ENCODE results near the gene PGC.
A peak's percentile ranks its signal among the peaks of the same experiment; 100 is the strongest.

PGC gene

DNA sequence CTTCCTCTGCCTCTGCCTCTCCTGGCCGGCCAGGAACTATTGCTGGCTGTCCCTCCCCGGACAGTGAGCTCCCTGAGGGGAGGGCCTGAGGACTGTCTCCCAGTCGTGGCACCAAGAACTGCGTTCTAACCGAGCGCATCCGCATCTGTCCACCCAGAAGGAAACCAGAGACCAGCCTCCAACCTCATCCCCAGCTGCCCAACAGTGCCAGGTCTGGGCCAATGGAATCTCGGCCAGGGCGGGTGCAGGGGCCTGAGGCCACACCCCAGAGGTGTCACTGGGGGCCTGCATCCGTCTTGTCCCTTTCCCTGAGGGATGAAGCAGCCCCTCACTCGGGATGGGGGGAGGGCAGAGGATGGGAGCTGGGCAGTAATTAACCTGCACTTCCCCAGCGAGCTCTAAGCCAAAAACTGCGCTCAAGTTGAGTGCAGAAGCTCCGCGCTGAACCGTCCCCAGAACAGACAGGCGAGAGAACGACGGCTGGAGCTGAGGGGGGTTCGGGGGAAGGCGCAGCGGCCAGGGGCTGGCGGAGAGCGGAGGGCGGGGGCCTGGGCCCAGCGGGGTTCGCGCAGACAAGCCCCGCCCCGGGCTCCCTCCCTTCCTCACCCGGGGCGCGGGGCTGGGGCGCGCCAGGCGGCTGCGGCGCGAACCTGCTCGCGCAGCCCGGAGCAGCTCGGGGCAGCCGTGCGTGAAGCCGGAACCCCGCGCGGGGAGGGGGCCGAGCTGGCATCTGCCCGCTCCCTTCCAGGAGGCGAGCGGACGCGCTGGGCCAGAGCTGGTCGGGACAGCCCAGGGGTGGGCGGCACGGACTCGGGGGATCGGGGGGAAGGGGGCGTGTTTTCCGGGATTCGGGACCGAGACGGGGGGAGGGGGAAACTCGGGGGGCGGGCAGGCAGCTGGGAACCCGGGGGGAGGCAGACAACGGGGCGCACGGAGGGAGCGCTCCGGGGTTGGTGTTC, 13.2 kb downstream of the PGC start:
- no peak for TF ChIP-seq LEF1 (IDR thresholded peaks at IDR 0.05; ENCODE audit: borderline replicate concordance)
- no peak for TF ChIP-seq ZNF384 (IDR thresholded peaks at IDR 0.05)
- no peak for TF ChIP-seq CTBP1 (IDR thresholded peaks at IDR 0.05; ENCODE audit: borderline replicate concordance)
- no peak for TF ChIP-seq ELF4 (IDR thresholded peaks at IDR 0.05)
- TF ChIP-seq L3MBTL2 (conservative IDR thresholded peaks at IDR 0.05) = no peak
- no peak for TF ChIP-seq FOXK2 (IDR thresholded peaks at IDR 0.05)
- no peak for TF ChIP-seq SUZ12 (IDR thresholded peaks at IDR 0.05)
- no peak for TF ChIP-seq FOXM1 (IDR thresholded peaks at IDR 0.05; ENCODE audit: borderline replicate concordance)
- no peak for TF ChIP-seq SP1 (IDR thresholded peaks at IDR 0.05)
- no peak for TF ChIP-seq HDGF (IDR thresholded peaks at IDR 0.05; ENCODE audit: borderline replicate concordance)
- no peak for TF ChIP-seq TARDBP (IDR thresholded peaks at IDR 0.05)
- TF ChIP-seq, protein P1, sequence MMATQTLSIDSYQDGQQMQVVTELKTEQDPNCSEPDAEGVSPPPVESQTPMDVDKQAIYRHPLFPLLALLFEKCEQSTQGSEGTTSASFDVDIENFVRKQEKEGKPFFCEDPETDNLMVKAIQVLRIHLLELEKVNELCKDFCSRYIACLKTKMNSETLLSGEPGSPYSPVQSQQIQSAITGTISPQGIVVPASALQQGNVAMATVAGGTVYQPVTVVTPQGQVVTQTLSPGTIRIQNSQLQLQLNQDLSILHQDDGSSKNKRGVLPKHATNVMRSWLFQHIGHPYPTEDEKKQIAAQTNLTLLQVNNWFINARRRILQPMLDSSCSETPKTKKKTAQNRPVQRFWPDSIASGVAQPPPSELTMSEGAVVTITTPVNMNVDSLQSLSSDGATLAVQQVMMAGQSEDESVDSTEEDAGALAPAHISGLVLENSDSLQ (IDR thresholded peaks at IDR 0.05) = no peak
- TF ChIP-seq ARNT (IDR thresholded peaks at IDR 0.05) = no peak
- TF ChIP-seq NFRKB (IDR thresholded peaks at IDR 0.05) = no peak
- TF ChIP-seq FOXA1 (IDR thresholded peaks at IDR 0.05) = no peak
- no peak for TF ChIP-seq BHLHE40 (IDR thresholded peaks at IDR 0.05; ENCODE audit: borderline replicate concordance)
- peak; percentile 62 for DNase-seq (ENCODE audit: extremely low spot score)
- CTCF ChIA-PET = interaction anchor here (0.9 to 2.2 kb wide), 5 partner anchors 27 to 53 kb away, joined by 3 to 8 read pairs (median 5); partner anchors contain the start of gene TOMM6
- POLR2A ChIA-PET = interaction anchor here (1.0 to 2.2 kb wide), 6 partner anchors 8 to 316 kb away, joined by 3 to 14 read pairs (median 4); partner anchors contain the start of genes FRS3, TAF8 and TOMM6

DNA sequence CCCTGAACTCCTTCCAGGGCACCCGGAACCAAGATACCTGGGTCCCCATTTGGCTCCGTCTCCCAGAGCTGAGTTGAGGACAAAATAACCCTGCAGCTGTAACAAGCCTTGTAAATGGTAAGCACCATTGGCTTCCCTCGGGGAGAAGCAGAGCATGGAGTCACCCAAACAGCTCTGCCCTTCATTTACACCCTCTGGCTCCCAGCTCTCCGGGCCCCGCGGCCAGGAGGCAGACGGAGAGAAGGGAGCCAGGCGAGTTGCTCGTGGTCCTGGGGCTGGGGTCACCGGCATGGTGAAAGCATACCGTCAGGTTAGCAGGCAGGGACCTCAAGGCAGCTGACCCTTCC, 13.9 kb downstream of the PGC start:
- no peak for DNase-seq (ENCODE audit: extremely low spot score)
- CTCF ChIA-PET = interaction anchor here (1.4 to 2.2 kb wide), 4 partner anchors 27 to 53 kb away, joined by 5 to 8 read pairs (median 6); partner anchors contain the start of gene TOMM6
- POLR2A ChIA-PET = interaction anchor here (1.0 to 2.2 kb wide), 3 partner anchors 28 to 317 kb away, joined by 4 to 14 read pairs (median 5); partner anchors contain the start of genes TAF8 and TOMM6
- TF ChIP-seq SUZ12 (IDR thresholded peaks at IDR 0.05) (no peak), FOXK2 (IDR thresholded peaks at IDR 0.05) (no peak), ARNT (IDR thresholded peaks at IDR 0.05) (no peak), FOXA1 (IDR thresholded peaks at IDR 0.05) (no peak), L3MBTL2 (conservative IDR thresholded peaks at IDR 0.05) (no peak), SP1 (IDR thresholded peaks at IDR 0.05) (no peak), HDGF (IDR thresholded peaks at IDR 0.05; ENCODE audit: borderline replicate concordance) (no peak), ZNF384 (IDR thresholded peaks at IDR 0.05) (no peak), CTBP1 (IDR thresholded peaks at IDR 0.05; ENCODE audit: borderline replicate concordance) (no peak), LEF1 (IDR thresholded peaks at IDR 0.05; ENCODE audit: borderline replicate concordance) (no peak), TARDBP (IDR thresholded peaks at IDR 0.05) (no peak), BHLHE40 (IDR thresholded peaks at IDR 0.05; ENCODE audit: borderline replicate concordance) (no peak)

DNA sequence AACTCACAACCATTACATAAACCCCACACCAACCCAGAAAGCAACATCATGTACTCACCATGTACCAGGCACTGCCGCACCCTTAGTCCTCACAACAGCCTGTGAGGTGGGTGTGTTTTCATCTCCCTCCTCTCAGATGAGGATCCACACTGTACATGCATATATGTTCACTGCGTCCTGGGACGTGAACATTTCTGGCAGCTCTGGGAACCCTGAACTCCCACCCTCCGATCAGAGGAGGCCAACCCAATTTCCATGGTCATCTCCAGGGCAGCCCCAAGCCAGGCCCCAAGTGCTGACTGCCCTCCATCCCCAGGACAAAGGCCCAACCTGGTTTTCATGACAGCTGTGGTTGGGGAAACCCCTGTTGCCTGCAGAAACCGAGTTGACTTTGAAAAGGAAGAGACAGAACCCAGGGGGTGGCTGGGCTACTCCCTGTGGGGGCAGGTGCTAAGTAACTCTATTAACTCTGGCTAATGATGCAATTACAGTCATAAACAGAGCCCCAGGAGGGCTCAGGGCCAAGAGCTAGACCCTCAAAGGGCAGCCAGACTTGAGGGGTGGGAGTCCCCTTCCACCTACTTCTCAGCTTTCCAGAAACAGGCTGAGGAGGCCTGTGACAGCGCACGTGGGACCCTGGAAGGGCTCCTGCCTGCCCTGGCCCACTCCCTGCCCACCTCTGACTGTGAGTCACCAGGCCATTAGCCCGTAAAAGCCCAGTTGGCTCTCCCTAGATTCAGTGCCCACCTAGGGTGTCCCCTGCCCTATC, 14.4 kb downstream of the PGC start:
- no peak for DNase-seq (ENCODE audit: extremely low spot score)
- POLR2A ChIA-PET = interaction anchor here (1.3 to 2.2 kb wide), 2 partner anchors 27 to 54 kb away, joined by 4 to 14 read pairs; partner anchors contain the start of gene TOMM6
- CTCF ChIA-PET = interaction anchor here (1.4 to 2.2 kb wide), 2 partner anchors 26 to 54 kb away, joined by 6 to 8 read pairs; partner anchors contain the start of gene TOMM6
- TF ChIP-seq TARDBP (IDR thresholded peaks at IDR 0.05) = no peak
- TF ChIP-seq NFRKB (IDR thresholded peaks at IDR 0.05) = no peak
- no peak for TF ChIP-seq ARNT (IDR thresholded peaks at IDR 0.05)
- no peak for TF ChIP-seq L3MBTL2 (conservative IDR thresholded peaks at IDR 0.05)
- no peak for TF ChIP-seq SUZ12 (IDR thresholded peaks at IDR 0.05)
- TF ChIP-seq ZNF384 (IDR thresholded peaks at IDR 0.05) = no peak

DNA sequence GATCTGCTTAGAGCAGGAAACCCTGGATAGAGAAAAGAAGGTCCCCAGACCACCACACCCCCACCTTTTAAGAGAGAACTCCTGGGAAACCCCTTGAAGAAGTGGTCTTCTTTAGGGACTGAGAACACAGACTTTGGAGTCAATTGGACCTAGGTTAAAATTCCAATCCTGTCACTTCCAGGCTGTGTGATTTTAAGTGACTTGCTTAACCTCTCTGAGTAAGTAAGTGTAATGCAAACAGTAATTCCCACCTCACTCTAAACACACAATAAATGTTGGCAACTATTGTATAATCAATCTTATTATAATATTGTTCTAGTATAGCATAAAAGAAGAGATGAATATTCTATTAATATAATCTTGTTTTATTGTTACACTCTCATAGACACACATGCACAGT, 15.0 kb downstream of the PGC start:
- DNase-seq (ENCODE audit: extremely low spot score) = no peak
- ChIA-PET CTCF (no interaction called here), POLR2A (no interaction called here)
- TF ChIP-seq FOXM1 (IDR thresholded peaks at IDR 0.05; ENCODE audit: borderline replicate concordance) (no peak), ELF4 (IDR thresholded peaks at IDR 0.05) (no peak), FOXA1 (IDR thresholded peaks at IDR 0.05) (no peak), L3MBTL2 (conservative IDR thresholded peaks at IDR 0.05) (no peak)
- TF ChIP-seq, protein P1 (IDR thresholded peaks at IDR 0.05) = no peak

DNA sequence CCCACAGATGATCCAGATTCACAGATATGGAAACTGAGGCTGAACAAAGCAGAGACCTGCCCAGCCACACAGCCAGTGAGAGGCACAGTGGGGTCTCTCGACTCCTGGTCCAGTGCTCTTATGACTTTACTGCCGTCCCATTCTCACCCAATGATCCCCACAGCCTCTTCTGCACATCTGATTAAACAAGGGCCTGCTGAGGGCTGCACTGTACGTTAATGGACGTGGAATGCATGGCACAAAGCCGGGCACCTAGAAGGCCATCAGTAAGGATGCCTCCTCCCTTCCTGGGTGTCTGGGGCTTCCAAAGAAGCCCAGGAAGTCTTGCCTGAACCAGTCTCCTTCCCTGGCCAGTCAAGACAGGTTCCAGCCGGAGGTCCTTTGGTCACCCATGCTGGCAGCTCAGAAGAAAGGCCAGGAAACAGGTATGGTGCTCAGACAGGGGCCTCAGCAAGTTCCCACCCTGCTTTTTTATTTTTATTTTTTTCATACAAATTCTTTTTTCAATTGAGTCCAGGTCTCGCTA, 15.6 kb downstream of the PGC start:
- CTCF ChIA-PET = no interaction called here
- no peak for TF ChIP-seq FOXA1 (IDR thresholded peaks at IDR 0.05)
- TF ChIP-seq ELF4 (IDR thresholded peaks at IDR 0.05) = no peak
- no peak for TF ChIP-seq BHLHE40 (IDR thresholded peaks at IDR 0.05; ENCODE audit: borderline replicate concordance)
- TF ChIP-seq NFRKB (IDR thresholded peaks at IDR 0.05) = no peak
- no peak for TF ChIP-seq L3MBTL2 (conservative IDR thresholded peaks at IDR 0.05)
- TF ChIP-seq CTBP1 (IDR thresholded peaks at IDR 0.05; ENCODE audit: borderline replicate concordance) = no peak
- no peak for TF ChIP-seq SP1 (IDR thresholded peaks at IDR 0.05)
- no peak for TF ChIP-seq LEF1 (IDR thresholded peaks at IDR 0.05; ENCODE audit: borderline replicate concordance)
- TF ChIP-seq HDGF (IDR thresholded peaks at IDR 0.05; ENCODE audit: borderline replicate concordance) = no peak
- no peak for TF ChIP-seq ARNT (IDR thresholded peaks at IDR 0.05)
- TF ChIP-seq TARDBP (IDR thresholded peaks at IDR 0.05) = no peak
- no peak for TF ChIP-seq FOXK2 (IDR thresholded peaks at IDR 0.05)
- no peak for TF ChIP-seq FOXM1 (IDR thresholded peaks at IDR 0.05; ENCODE audit: borderline replicate concordance)
- TF ChIP-seq, protein P1 (IDR thresholded peaks at IDR 0.05) = no peak
- no peak for TF ChIP-seq SUZ12 (IDR thresholded peaks at IDR 0.05)
- TF ChIP-seq ZNF384 (IDR thresholded peaks at IDR 0.05) = no peak
- POLR2A ChIA-PET = no interaction called here
- no peak for DNase-seq (ENCODE audit: extremely low spot score)
